NCI-H2171 (cell line): ENCODE data around the gene PKNOX2.
A peak's percentile ranks its signal among the peaks of the same experiment; 100 is the strongest.

Source experiments
- DNase-seq: peaks from one replicate; lab custom pipeline; 2025; lab: John Stamatoyannopoulos, UW

The PKNOX2 gene

DNA sequence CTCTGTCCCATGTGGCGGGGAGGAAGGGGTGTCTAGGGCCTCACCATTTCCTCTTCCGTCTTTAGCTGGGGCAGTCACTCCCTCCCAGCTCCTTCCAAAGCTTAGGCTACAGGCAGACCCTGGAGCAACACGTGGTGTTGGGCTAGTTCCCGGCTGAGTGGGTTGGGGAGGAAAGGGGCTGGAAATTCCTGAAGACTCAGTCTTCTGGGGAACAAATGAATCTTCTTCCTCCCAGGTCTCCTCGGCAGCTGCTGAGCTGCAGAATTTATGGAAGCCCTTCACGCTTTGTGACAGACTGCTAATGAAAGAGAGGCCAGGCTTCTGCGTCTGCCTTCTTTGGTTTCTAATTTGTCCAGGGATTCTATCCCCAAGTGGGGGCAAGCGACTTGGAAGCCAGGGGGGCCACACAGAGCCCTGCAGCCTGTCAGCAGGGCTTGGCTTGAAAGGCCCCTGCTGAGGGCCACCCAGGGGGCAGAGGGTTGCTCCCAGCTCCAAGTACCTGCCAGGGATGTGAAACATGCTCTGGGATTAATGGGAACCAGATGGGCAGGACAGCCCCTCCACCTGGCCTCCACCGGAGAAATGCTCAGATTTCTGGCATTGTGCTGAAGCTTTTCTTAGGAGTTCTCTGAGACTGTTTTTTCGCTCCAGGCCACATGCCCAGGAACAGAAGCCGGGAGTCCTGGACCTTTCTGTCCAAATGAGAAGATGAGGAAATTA, 123.1 kb downstream of the PKNOX2 start:
- peak; percentile 53 for DNase-seq

DNA sequence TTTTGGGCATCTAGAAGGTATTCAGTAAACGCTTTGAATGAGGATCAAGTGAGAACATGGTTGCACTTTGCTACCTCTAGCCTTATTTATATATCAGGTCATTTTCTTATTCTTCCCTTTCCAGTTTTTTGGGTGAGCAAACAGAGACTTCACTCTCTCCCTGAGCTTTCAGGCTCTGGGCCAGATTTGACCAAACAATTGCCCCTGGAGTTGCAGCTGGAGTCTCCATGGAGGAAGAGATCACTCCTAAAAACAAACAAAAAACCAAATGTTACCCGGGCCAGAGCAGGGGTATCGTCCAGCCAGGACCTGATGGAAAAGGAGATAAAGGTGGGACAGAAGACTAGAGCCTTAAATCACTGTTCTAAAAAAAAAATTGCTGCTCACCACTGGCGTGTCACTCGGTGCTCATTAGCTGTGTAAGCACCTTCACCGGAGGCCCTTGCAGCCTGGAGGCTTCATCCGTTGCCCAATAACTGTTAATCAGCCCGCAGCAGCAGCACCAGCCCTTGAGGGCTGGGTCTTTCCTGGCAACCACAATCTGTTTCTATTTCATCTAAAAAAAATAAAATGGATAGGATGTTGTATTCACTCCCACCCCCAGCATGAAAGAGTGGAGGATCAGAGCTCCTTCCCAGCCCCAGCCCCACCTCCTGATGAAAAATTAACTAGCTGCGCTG, 125.0 kb downstream of the PKNOX2 start:
- DNase-seq = no peak

DNA sequence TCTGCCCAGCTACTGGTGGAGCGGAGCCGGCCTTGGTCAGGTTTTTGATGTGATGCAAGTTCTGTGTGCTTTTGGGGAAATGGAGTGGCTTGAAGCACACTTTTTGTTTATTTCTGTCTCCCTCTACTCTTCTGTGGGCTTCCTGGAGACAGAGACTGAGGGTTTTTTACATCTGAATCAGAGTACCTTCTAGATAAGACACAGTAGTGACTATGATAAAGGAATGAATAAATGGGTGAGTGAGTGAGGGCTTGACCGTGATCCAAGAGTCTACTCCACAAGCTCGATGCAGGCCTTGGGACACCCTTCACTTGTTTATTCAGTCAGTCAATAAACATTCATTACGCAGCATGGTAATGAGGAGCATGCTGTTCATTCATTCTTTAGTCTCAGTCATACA, 125.7 kb downstream of the PKNOX2 start:
- DNase-seq = no peak

DNA sequence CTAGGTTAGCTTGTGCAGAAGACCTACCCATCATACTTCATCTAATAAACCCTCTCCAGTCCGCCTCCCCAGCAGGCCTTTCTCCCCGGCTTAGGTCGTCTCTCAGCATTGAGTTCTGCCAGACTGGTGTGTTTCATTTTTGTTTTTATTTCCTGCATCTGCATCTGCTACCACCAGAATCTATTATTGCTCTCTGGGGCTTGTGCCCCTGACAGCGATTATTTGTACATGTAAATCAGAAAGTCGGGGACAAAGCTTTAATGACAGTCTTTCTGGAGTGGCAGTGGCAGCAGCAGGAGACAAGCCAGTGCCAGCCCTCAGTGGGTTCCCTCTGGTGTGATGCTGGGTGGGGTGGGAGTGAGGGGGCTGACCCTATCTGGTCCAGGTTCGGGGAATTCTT, 127.5 kb downstream of the PKNOX2 start:
- DNase-seq = no peak

DNA sequence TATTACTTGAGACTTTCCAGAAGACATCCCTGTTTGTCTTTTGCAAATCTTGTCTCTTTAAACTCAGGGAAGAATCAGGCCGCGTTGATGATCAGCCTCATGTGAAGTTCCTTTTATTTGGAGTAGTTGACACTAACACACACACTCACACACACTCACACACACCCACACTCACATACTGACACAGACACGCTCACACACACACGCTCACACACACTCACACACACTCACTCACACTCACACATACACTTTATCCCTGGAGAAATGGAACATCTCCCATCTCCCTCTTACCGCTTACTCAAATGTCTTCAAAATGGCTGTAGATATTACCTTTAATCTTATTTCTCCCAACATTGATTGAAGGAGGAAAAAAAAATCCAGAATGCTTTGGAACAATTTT, 129.0 kb downstream of the PKNOX2 start:
- DNase-seq = no peak

DNA sequence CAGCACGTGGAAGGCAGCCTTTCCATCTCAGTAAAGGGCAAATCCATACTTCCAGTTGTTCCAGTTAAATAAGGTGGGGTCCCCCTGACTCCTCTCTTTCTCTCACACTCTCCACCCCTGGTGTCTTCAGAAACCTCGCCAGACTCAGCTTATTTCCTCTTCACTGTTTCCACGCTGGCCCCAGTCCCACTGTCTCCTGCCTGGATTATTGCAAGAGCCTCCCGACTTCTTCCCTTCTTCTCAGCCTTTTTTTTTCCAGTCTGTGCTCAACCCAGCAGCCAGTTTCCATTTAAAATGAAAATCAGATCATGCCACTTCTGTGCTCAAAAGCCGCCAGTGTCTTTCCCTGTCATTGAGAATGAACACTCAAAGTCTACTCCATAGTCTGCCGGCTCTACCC, 131.4 kb downstream of the PKNOX2 start:
- DNase-seq = no peak

DNA sequence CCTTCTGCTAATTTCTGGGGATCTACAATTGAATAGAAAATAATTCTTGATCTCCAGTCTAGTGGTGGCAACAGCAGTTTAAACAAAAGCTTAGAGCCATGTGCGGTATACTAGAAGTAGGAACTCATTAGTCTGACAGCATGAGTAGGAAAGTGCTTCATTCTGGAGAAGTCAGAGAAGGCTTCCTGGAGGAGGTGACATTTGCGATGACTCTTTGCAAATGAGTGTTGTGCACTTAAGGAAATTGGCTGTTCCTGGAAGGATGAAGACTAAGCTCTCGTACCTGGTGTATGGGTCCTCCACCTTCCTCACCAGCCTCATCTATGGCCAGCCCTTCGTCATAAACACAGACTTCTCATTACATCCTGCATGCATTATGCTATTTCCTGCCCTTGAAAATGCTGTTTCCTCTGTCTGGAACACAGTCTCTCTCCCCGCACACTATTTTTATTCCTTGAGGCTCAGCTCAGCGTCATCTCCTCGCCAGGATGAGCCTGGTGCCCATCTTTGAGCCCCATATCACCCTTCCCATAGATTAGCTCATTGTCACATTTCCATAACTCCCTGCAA, 132.9 kb downstream of the PKNOX2 start:
- DNase-seq = no peak

DNA sequence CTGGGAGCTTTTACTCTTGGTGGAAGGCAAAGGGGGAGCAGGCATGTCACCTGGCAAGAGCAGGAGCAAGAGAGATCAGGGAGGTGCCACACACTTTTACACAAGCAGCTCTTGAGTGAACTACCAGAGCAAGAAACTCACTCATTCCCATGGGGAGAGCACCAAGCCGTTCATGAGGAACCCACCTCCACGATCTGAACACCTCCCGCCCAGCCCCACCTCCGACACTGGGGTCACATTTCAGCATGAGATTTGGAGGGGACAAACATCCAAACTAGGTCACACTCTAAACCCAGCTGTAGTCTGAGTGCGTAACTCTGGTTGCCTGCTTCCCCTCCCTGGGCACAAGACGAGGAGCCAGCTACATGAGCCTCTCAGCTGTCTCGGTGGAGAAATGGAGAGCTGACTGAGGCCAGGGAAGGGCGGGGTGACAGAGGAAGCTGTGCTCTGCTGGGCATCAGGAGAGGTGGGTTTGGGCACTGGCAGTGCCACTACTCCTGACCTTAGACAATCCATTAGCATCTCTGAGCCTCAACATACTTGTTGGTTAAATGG, 134.6 kb downstream of the PKNOX2 start:
- no peak for DNase-seq

DNA sequence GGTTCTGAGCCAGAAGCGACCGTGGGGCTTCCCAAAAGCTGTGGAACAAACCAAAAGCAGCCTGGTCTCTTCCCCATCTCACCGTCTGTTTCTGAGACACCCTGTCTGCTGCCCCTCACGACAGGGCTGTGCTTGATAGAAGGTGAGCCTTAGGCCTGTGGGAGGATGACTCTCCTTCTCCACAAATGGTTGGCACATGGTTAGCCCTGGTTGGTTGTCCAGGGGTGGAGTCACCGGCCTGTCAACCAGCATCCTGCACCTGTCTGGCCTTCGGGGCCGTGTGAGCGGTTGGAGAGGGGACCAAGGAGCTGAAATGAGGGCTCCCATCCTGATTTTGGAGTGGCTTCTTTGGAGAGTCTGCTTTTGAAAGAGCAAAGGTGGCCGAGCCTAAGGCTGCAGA, 135.3 kb downstream of the PKNOX2 start:
- no peak for DNase-seq

DNA sequence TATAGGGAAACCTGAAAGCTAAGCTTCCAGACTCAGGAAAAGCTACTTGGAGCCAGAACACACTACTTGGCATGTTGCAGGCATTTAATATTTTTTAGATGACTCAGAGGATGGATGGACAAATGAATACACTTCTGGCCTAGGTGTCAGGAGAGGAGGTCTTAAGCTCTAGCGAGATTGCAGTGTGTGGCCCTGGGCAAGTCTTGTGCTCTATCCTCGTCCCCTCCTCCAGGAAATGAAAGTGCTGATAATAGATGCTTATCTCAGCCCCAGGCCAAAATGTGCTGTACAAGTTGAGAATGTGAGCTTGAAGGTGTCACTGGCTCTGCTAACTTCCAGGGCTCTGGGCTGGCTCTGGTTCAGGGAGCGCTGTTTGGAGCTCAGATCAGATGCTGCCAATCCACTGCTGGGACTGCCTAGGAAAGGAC, 136.3 kb downstream of the PKNOX2 start:
- DNase-seq = no peak

DNA sequence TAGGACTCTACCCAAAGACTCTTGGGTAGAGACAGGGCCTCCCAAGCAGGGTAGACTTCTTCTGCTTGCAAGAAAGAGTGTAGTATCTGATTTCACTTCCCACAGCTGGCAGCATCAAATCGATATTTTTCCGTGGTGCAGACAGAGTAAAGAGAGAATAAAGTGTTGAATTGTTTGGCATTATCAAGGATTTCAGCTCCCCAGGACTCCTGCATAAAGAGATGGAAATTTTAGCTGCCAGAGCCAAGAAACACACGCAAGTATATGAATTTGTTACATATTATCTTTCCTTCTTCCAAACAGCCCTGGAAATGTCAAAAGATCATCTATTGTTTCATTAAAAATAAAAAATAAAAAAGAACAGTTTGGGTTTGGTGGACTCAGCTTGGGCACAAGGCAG, 136.8 kb downstream of the PKNOX2 start:
- DNase-seq = peak; percentile 15

DNA sequence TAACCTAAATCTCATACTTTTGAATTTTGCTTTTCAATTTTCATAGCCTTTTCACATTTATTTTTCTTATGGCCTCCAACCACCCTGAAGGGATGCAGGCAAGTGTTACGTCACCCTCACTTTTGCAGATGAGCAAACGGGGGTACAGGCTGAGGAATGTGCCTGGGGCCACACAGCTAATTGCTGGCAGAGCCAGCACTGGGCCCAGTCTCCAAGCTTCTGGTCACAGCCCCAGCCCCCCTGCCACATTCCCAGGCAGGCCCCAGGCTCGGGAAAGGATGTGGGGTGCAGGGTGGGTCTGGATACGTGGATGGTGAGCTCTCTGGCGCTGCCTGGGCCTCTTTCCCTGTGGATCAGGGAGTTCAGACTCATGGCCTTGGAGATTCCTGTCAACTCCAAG, 138.6 kb downstream of the PKNOX2 start:
- DNase-seq = no peak

DNA sequence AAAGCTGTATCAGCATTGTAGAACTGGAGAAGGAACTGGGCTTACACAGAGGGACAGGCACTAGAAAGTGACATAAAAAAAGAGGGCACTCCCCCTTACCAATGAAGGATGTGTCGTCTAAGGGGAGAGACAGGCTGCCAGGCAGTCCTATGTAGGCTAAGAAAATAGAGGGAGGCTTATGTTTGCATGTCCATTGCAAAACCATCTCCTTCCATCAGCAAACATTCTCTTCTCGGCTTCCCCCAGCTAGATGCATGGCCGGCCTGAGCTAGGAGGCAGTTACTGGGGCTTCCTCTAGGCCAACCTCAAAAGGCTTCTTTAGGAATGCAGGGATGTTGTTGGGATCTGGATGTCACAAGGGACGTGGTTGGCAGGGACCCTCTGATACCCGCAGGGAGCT, 139.1 kb downstream of the PKNOX2 start:
- DNase-seq = no peak

DNA sequence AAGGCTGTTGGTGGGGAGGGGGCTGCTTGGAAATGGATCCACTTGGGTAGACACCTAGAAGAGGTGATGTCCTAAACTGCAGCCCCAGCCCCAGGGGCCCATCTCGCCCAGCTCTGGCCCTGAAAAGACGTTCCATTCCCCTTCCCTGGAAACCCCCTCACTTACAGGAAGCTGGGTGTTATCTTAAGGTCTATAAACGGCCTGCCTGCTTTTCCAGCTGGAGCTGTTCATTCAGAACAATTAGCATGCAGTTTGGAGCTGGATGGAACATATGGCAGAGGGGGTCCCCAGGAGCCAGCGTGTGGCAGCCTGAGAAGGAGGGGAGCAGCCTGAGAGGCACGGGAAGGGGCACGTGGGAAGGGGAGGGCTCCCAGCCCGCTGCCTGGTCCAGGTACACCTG, 139.6 kb downstream of the PKNOX2 start:
- peak; percentile 66 for DNase-seq

DNA sequence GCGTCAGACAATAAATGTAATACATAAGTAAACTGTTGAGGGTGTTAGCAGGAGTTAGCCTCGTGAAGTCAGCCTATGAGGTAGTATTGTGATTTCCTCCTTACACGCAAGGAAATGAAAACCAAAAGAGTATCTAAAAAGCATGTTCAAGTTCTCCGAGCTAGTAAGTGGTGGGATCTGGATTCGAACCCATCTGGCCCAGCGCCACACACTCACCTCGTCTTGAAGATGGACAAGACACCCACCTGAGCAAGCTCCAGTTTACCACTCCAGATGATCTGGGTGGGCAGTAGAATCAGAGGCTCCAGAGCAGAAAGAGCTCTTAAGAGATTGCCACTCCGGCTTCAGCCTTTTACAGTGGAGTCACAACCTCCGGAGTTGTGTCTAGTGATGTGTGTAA, 140.3 kb downstream of the PKNOX2 start:
- no peak for DNase-seq

DNA sequence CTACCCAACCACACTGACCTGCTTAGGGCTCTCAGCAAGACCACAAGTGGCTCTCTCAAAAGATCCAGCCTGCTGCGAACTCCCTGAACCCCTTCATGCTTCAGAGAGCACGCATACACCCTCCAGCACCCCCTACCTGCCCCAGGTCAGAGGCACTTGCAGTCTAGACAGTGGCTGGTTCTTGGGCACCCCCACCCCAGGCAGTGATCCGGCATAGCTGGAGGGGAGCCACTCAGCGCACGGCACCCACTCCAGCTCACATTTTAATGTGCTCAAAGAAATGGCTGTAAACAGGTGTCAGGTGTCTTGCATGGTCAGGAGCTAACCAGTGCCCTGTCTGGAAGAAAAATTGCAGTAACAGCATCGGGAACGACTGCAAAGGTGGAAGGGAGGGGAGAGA, 140.8 kb downstream of the PKNOX2 start:
- no peak for DNase-seq

DNA sequence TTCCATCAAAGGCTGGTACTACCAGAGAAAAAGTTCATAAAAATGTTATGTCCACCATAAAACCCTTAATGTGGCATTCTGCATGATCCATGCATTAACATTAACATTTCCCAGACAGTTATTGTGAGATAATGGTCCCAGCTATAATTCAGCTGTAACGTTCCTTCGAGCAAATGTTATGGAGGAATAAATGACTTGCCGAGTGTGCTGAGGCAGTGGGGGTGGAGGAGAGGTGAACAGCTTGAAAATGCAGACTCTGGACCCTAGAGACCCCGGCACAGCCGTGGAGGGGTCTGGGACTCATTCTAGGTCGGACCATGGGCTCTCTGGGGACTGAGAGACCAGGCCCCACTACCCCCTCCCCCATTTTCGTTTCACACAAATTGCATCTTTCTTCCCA, 141.9 kb downstream of the PKNOX2 start:
- DNase-seq = no peak

DNA sequence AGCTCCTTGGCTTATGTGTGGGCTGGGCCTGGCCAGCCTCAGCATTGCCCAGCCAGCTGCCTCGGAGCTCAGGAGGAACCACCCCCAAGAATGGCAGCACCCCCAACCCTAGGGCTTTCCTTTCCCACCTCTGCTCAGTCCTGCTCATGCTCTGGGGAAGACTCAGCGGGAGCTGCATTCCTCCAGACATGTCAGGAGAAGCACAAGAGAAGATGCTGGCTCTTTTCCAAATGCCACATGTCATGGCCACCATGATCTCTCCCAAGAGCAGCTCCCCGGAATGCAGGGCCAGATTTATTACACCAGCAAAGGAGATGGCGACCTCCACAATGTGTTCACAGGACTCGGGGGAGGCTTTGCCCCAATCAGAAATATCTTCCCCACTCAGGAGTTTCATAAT, 143.7 kb downstream of the PKNOX2 start:
- DNase-seq = no peak

DNA sequence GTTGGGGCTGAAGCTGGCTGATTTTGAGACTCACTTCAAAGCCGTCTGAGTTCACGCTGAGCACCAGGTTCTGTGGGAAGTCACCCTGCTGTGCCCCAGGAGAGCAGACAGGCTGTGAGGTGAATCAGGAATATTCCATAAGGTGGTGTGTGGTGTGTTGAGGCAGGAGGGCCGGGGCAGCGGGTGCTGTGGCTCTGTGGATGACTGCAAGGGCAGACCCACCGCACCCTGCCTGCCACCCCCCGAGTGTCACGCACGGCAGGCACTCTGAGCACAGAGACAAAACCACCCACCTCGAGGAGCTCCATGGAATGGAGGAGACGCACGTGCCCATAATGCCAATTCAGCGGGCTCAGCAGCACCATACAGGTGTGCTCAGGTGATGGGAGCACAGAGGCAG, 147.8 kb downstream of the PKNOX2 start:
- DNase-seq = no peak

DNA sequence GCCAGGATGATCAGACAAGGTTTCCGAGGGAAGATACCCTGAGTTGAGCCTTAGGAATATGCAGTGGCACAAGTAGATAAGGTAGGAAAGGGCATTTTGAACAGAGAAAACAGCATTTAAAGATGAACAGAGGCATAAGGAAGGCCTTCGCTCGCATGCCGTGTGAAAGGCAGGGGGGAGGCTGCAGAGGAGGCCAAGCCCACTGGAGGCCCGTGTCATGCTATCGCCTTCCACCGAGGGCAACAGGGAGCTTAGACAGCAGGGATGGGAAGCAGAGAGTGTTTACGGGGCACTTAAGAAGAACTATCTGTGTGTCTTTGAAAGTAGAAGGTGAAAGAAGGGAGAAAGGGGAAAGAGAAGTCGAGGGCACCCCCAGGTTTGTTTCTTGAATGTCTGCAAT, 148.3 kb downstream of the PKNOX2 start:
- no peak for DNase-seq

DNA sequence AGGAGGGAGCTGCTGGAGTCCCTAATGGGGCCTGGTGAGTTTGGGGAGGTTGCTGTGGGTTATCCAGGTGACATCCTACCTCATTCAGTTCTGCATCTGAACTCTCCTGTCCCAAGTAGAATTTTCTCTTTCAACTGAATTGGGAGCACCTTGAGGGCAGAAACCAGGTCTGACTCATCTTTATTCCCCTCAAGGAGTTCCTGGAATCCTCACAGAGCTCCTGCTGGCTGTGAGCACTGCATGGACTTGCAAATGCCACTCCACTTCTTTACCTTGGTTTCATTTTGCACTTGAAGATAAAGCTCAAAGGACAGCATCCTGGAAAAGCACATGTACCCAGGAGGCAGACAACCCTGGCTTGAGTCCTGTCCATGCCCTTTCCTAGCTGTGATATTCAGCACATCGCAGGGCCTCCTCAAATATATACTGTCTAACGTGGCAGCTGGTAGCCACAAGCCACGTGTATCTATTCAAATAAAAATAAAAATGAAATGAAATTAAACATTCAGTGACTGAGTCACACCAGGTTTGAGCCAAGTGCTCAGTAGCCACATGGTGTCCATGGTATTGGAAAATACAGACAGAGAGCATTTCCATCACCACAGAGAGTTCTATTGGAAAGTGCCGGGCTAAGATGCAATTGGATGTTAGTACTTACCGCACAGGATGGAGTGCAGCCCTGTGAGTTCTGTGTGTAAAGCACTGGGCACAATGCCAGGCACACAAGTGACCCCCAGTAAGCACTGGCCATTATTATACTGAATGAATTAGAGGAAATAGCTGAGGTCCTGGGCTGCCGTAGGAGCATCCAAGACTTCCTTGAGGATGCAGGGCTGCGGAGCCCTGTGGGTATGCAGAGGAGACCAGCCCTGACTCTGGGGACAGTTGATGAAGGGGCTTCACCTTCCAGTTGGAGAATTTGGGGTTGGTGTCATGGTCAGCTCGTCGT, 149.0 kb downstream of the PKNOX2 start:
- no peak for DNase-seq
